Measurements from ENCODE around the gene CTSW.

The CTSW gene

GRCh38 chr11:65868076-65868667, 11.5 kb upstream of the CTSW start:
- DNase-seq = peak in 1 of 2 donors; percentile 51

GRCh38 chr11:65868907-65869306, 10.7 kb upstream of the CTSW start:
- DNase-seq = no peak

GRCh38 chr11:65869643-65870306, 9.9 kb upstream of the CTSW start:
- no peak for DNase-seq

GRCh38 chr11:65870307-65870658, 9.4 kb upstream of the CTSW start:
- no peak for DNase-seq

- DNase-seq = no peak
These were observed 8.6 kb upstream of the CTSW start for GRCh38 chr11:65870706-65871681.

- DNase-seq = no peak
These were observed 7.7 kb upstream of the CTSW start for GRCh38 chr11:65871811-65872548.

- no peak for DNase-seq
These were observed 6.9 kb upstream of the CTSW start, which contains the start of gene EFEMP2 for GRCh38 chr11:65872586-65873317. Gene EFEMP2 (minus strand): TSS chr11:65872800. CDS start chr11:65872354, 446 bp downstream.

GRCh38 chr11:65873318-65874156, 6.1 kb upstream of the CTSW start:
- peak; percentile 95 to 98 for DNase-seq

GRCh38 chr11:65880027-65880426, 390 bp downstream of the CTSW start:
- no peak for DNase-seq

- DNase-seq = peak in 1 of 2 donors; percentile 43
These were observed 1.3 kb downstream of the CTSW start for GRCh38 chr11:65880844-65881421.

GRCh38 chr11:65882120-65883057, 2.8 kb downstream of the CTSW start:
- no peak for DNase-seq

GRCh38 chr11:65883058-65883761, 3.6 kb downstream of the CTSW start:
- DNase-seq = no peak

GRCh38 chr11:65883786-65884715, 4.4 kb downstream of the CTSW start:
- no peak for DNase-seq

- peak; percentile 81 to 88 for DNase-seq
These were observed 5.1 kb downstream of the CTSW start for GRCh38 chr11:65884716-65885092.

- no peak for DNase-seq
These were observed 5.6 kb downstream of the CTSW start for GRCh38 chr11:65885231-65885630.

GRCh38 chr11:65885808-65886536, 6.3 kb downstream of the CTSW start:
- DNase-seq = no peak

All from CD4-positive, alpha-beta T cell treated with Interferon alpha-2 for 1 hour (primary cell).